Left ventricle myocardium inferior (tissue), 1 donor: ENCODE results near the gene PGAP1. TPM values are rescaled to one million over a fixed set of nuclear protein-coding genes. Genes with fewer than 3 reads are reported as not detected.

Source experiments
- DNase-seq: peaks from one replicate; pipeline ENCODE4 v3.0.0-alpha.2; 2020
- H3K27ac ChIP-seq: fragments of 200-600 bp; replicated peaks from 2 replicates; pipeline ENCODE4 v1.8.0; 2021
- H3K27me3 ChIP-seq: fragments of 200-600 bp; 2 replicates; pipeline ENCODE4 v1.8.0; 2021; ENCODE audit warnings: low read depth
- H3K36me3 ChIP-seq: fragments of 200-600 bp; 2 replicates; pipeline ENCODE4 v1.8.0; 2021
- H3K4me1 ChIP-seq: fragments of 200-600 bp; 2 replicates; pipeline ENCODE4 v1.8.0; 2021
- H3K4me3 ChIP-seq: fragments of 200-600 bp; 2 replicates; pipeline ENCODE4 v1.8.0; 2021; ENCODE audit warnings: mild to moderate bottlenecking, moderate library complexity
- H3K9me3 ChIP-seq: fragments of 200-600 bp; replicated peaks from 2 replicates; pipeline ENCODE4 v1.8.0; 2021
- CTCF ChIP-seq: fragments of 200-600 bp; IDR thresholded peaks from 2 replicates; pipeline ENCODE4 v1.8.0; 2021; ENCODE audit warnings: antibody characterized with exemption, mild to moderate bottlenecking, borderline replicate concordance
- intact Hi-C: fragments of 100-400 bp; cut with micrococcal nuclease; formaldehyde crosslinking; loops from one replicate; pipeline ENCODE4 v1.11.0; 2022
- total RNA-seq: library from RNA; stranded (reverse); fragmentation: NEBNext Ultra II Directional; extraction: Animal tissue kit (Norgen Biotek cat#: 25700); gene quantifications from one replicate; pipeline ENCODE4 v1.2.1, GENCODE V29; 2021
- donor health status: DM: no; HTN: yes; CAD: no; lungs with severe emphysema.

PGAP1 gene
- total RNA-seq, 1 donor from 2014 or later: 6.8 TPM

GRCh38 chr2:196804381-196804780 lies 122.1 kb downstream of the PGAP1 start:
- no peak overlapping the region for H3K27ac ChIP-seq
- H3K4me1 ChIP-seq: peaks cover 6% of the 10 kb centered on the region
- peaks cover 17% of the 10 kb centered on the region for H3K27me3 ChIP-seq
- intact Hi-C loops: no loop called here
- no peak for TF ChIP-seq CTCF
- no peaks in the 10 kb centered on the region for H3K9me3 ChIP-seq
- no peak overlapping the region for H3K4me3 ChIP-seq
- no peak for DNase-seq
- H3K36me3 ChIP-seq: no peaks in the 10 kb centered on the region

- H3K27ac ChIP-seq: no peak overlapping the region
- H3K4me3 ChIP-seq: no peak overlapping the region
- no peak for TF ChIP-seq CTCF
- H3K27me3 ChIP-seq: peaks cover 17% of the 10 kb centered on the region
- H3K9me3 ChIP-seq: no peaks in the 10 kb centered on the region
- H3K4me1 ChIP-seq: peaks cover 26% of the 10 kb centered on the region
- H3K36me3 ChIP-seq: peaks cover 5% of the 10 kb centered on the region
- no peak for DNase-seq
- intact Hi-C loops: no loop called here
Observed at GRCh38 chr2:196802401-196802800, 124.1 kb downstream of the PGAP1 start.

- Histone ChIP-seq H3K4me3 (no peak overlapping the region), H3K36me3 (peaks cover 11% of the 10 kb centered on the region), H3K4me1 (peaks cover 32% of the 10 kb centered on the region), H3K27ac (no peak overlapping the region), H3K9me3 (no peaks in the 10 kb centered on the region), H3K27me3 (peaks cover 17% of the 10 kb centered on the region)
- intact Hi-C loops: no loop called here
- TF ChIP-seq CTCF: no peak
- DNase-seq: no peak
Observed at GRCh38 chr2:196801674-196802261, 124.7 kb downstream of the PGAP1 start.

- intact Hi-C loops: loop anchor here (10.0 kb wide), 1 partner anchor 596 kb away; no protein-coding TSS in a partner anchor
- no peak for TF ChIP-seq CTCF
- peak overlapping the region; percentile 80 for H3K4me3 ChIP-seq
- no peak for DNase-seq
- H3K27ac ChIP-seq: peak overlapping the region; percentile 77
- H3K9me3 ChIP-seq: no peaks in the 10 kb centered on the region
- H3K36me3 ChIP-seq: peaks cover 39% of the 10 kb centered on the region
- H3K27me3 ChIP-seq: peaks cover 17% of the 10 kb centered on the region
- peaks cover 45% of the 10 kb centered on the region for H3K4me1 ChIP-seq
Observed at GRCh38 chr2:196798980-196799379, 127.5 kb downstream of the PGAP1 start.

GRCh38 chr2:196792865-196793264 lies 133.6 kb downstream of the PGAP1 start:
- intact Hi-C loops: loop anchor here (10.0 kb wide), 1 partner anchor 602 kb away; no protein-coding TSS in a partner anchor
- DNase-seq: no peak
- Histone ChIP-seq H3K27ac (no peak overlapping the region), H3K9me3 (no peaks in the 10 kb centered on the region), H3K4me1 (peaks cover 24% of the 10 kb centered on the region), H3K4me3 (no peak overlapping the region), H3K36me3 (peaks cover 100% of the 10 kb centered on the region), H3K27me3 (no peaks in the 10 kb centered on the region)
- no peak for TF ChIP-seq CTCF
